ENCODE measurements around the gene MAP4K4. TPM values are rescaled to one million over a fixed set of nuclear protein-coding genes. Genes with fewer than 3 reads are reported as not detected.

Gene MAP4K4
- total RNA-seq, 1 donor from 2014 or later, result 122 TPM

GRCh38 chr2:101844055-101844635 lies 146.6 kb downstream of the MAP4K4 start:
- Mint-ChIP-seq H3K36me3 (ENCODE audit: low read depth) (peaks cover 29% of the 10 kb centered on the region), H3K4me1 (ENCODE audit: low read depth) (peaks cover 41% of the 10 kb centered on the region), H3K27me3 (ENCODE audit: low read depth) (no peaks in the 10 kb centered on the region), H3K27ac (ENCODE audit: unreplicated experiment) (peak overlapping the region; percentile 88), H3K4me3 (ENCODE audit: unreplicated experiment) (peak overlapping the region; percentile 48), H3K9me3 (ENCODE audit: low read depth) (no peaks in the 10 kb centered on the region)
- no peak for DNase-seq (ENCODE audit: low spot score)
- no peak for TF ChIP-seq CTCF (IDR thresholded peaks at IDR 0.05)

- Mint-ChIP-seq H3K27me3 (ENCODE audit: low read depth) (no peaks in the 10 kb centered on the region), H3K9me3 (ENCODE audit: low read depth) (no peaks in the 10 kb centered on the region), H3K4me3 (ENCODE audit: unreplicated experiment) (no peak overlapping the region), H3K4me1 (ENCODE audit: low read depth) (peaks cover 52% of the 10 kb centered on the region), H3K36me3 (ENCODE audit: low read depth) (peaks cover 15% of the 10 kb centered on the region), H3K27ac (ENCODE audit: unreplicated experiment) (no peak overlapping the region)
- no peak for DNase-seq (ENCODE audit: low spot score)
- TF ChIP-seq CTCF (IDR thresholded peaks at IDR 0.05), result peak; percentile 19
Measured at GRCh38 chr2:101846973-101847372, 149.5 kb downstream of the MAP4K4 start.

GRCh38 chr2:101847661-101848339 lies 150.3 kb downstream of the MAP4K4 start:
- no peak overlapping the region for H3K4me3 Mint-ChIP-seq (ENCODE audit: unreplicated experiment)

GRCh38 chr2:101848769-101849410 lies 151.4 kb downstream of the MAP4K4 start:
- Mint-ChIP-seq H3K36me3 (ENCODE audit: low read depth) (peaks cover 16% of the 10 kb centered on the region), H3K4me1 (ENCODE audit: low read depth) (peaks cover 33% of the 10 kb centered on the region), H3K27ac (ENCODE audit: unreplicated experiment) (peak overlapping the region; percentile 89), H3K9me3 (ENCODE audit: low read depth) (no peaks in the 10 kb centered on the region), H3K27me3 (ENCODE audit: low read depth) (no peaks in the 10 kb centered on the region), H3K4me3 (ENCODE audit: unreplicated experiment) (no peak overlapping the region)
- no peak for TF ChIP-seq CTCF (IDR thresholded peaks at IDR 0.05)
- DNase-seq (ENCODE audit: low spot score), result no peak

More at GRCh38 chr2:101847661-101848339, 150.3 kb downstream of the MAP4K4 start:
- no peak overlapping the region for H3K27ac Mint-ChIP-seq (ENCODE audit: unreplicated experiment)
- H3K9me3 Mint-ChIP-seq (ENCODE audit: low read depth), result no peaks in the 10 kb centered on the region
- peaks cover 44% of the 10 kb centered on the region for H3K4me1 Mint-ChIP-seq (ENCODE audit: low read depth)
- no peak for TF ChIP-seq CTCF (IDR thresholded peaks at IDR 0.05)
- H3K27me3 Mint-ChIP-seq (ENCODE audit: low read depth), result no peaks in the 10 kb centered on the region
- no peak for DNase-seq (ENCODE audit: low spot score)
- H3K36me3 Mint-ChIP-seq (ENCODE audit: low read depth), result peaks cover 12% of the 10 kb centered on the region

- Mint-ChIP-seq H3K4me3 (ENCODE audit: unreplicated experiment) (no peak overlapping the region), H3K27me3 (ENCODE audit: low read depth) (no peaks in the 10 kb centered on the region), H3K4me1 (ENCODE audit: low read depth) (peaks cover 22% of the 10 kb centered on the region), H3K36me3 (ENCODE audit: low read depth) (peaks cover 23% of the 10 kb centered on the region), H3K9me3 (ENCODE audit: low read depth) (no peaks in the 10 kb centered on the region), H3K27ac (ENCODE audit: unreplicated experiment) (no peak overlapping the region)
- TF ChIP-seq CTCF (IDR thresholded peaks at IDR 0.05), result no peak
- no peak for DNase-seq (ENCODE audit: low spot score)
Measured at GRCh38 chr2:101850450-101850849, 152.9 kb downstream of the MAP4K4 start.

All from chondrocyte (in vitro differentiated cells).